NCI-H524 (cell line): ENCODE measurements around the gene RPS16.

Experiments used
- DNase-seq, 2 experiments: peaks; one replicate each; lab custom pipeline; 2025; lab: John Stamatoyannopoulos, UW

The RPS16 gene

DNA sequence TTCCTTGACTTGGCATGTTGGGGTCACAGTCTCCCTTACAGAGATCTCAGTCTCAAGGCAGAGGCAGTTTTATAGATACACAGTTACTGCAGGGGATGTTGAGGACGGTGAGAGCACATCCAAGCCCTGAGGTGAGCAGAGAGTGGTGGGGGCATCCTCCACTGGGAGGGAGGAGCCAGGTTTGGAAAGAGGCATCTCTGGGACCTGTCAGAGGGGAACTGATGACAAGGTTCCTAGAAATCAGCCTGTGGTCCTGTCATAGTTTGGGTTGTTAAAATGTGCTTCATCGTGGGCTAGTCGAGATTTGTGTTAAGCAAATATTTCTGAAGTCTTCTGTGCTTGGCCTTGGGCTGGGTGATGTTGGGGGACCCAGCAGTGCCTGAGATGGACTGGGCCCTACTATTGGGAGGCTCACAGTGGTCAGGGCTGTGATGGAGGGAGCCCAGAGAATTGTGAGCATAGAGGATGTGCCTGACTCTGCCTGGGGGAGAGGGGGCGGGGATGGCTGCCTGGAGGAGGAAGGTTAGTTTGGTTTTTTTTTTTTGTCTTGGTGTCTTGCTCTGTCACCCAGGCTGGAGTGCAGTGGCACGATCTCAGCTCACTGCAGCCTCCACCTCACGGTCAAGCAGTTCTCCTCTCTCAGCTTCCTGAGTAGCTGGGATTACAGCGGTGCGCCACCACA, 13.5 kb upstream of the RPS16 start:
- no peak for DNase-seq

DNA sequence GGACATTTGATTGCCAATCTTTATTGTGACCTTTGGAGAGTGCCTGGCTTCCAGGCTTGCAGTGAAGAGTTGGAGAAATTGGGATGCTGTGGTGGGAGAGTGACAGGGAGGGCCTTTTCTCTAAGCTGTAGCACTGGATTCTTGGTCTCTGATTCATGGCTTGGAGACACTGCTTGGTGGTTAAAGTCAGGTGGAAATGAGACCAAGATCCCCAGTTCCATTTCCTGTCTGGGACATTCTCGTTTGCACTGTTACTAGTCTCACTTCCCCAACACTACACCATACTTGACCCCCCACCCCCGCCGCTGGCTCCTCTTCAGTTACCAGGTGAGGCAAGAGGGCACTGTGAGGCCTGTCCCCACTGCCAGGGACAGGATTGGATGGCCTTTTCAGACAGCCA, 12.5 kb upstream of the RPS16 start:
- no peak for DNase-seq

DNA sequence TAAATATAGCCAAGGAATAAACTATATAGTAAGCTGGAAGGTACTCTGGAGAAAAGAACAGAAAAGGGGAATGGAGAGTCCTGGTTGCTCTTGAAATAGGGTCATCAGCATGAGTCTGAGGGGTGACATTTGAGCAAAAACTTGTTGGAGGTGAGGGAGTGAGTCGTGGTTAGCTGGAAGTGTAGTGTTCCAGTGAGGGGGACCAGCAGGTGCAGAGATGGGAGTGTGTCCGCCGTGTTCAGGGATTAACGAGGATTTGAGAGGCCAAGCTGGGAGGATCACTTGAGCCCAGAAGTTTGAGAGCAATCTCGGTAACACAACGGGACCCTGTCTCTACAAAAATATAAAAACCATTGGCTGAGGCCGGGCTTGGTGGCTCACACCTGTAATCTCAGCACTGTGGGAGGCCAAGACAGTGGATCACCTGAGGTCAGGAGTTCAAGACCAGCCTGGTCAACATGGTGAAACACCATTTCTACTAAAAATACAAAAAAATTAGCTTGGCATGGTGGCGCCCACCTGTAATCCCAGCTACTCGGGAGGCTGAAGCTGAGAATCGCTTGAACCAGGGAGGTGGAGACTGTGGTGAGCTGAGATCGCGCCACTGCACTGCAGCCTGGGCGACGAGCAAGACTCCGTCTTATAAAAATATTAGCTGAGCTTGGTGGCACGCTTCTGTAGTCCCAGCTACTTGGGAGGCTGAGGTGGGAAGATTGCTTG, 10.8 kb upstream of the RPS16 start:
- peak; percentile 7 to 35 for DNase-seq

DNA sequence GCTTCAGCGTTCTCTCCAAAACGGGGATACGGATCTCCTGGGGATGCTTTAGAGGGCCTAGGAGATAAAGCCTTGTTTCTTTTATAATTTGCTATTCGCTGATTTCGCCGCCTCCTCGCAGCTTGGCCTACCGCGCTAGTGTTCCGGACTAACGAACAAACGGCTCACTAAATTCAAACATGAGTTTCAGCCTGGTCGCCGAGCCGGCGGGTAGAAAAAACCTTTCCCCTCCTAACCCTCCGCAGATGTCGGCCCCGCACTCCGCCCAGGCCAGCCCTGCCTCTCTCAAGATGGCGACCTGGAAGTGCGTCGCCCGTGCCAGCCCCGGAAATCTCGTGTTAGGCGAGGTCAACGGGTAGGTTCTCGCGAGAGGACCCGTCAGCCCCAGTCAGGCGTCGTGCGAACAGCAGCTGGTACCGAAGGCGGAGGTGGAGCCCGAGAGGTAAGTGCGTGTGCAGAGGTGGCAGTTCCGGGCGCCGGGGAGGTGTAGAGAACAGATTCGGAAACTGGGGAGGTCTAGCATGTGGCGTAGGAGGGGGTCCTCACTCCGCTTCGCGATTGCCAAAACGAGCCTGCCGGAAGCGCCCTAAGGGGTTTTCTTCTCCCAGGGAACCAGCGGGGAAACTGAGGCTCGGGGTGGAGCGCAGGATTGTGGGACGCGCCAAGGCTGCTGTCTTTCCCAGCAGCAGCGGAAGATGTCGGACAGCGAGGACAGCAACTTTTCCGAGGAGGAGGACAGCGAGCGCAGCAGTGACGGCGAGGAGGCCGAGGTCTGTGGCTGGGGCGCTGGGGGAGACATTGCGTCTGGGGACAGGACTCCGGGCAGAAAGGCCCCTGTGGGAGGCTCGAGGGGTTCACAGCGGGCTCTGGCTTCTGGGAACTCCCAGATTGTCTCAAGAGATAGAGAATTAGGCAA, 9.7 kb upstream of the RPS16 start, which contains the start of gene SUPT5H:
Gene SUPT5H (plus strand): TSS at position 387 of the 916 bp plus-strand sequence. CDS start 309 bp downstream, at position 696.
- DNase-seq = peak; percentile 98 to 99

DNA sequence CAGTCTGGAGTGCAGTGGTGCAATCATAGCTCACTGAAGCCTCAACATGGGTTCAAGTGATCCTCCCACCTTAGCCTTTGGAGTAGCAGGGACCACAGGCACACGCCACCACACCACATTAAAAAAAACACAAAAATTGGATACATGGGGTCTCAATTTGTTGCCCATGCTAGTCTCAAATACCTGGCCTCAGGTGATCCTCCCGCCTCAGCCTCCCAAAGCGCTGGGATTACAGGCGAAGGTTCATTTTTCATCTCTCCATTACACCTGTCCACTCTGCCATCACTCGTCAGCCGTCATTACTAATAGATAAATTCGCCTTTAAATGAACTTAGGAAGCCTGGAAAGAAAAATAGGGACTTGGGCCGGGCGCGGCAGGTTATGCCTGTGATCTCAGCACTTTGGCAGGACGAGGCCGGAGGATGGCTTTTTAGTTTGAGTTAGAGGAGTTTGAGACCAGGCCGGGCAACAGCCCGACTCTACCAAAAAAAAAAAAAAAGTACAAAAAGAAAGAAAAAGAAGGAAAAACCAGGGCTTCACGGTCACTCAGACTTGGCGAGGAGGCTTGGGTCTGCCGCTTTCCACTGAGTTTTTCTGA, 8.9 kb upstream of the RPS16 start:
- DNase-seq = no peak

DNA sequence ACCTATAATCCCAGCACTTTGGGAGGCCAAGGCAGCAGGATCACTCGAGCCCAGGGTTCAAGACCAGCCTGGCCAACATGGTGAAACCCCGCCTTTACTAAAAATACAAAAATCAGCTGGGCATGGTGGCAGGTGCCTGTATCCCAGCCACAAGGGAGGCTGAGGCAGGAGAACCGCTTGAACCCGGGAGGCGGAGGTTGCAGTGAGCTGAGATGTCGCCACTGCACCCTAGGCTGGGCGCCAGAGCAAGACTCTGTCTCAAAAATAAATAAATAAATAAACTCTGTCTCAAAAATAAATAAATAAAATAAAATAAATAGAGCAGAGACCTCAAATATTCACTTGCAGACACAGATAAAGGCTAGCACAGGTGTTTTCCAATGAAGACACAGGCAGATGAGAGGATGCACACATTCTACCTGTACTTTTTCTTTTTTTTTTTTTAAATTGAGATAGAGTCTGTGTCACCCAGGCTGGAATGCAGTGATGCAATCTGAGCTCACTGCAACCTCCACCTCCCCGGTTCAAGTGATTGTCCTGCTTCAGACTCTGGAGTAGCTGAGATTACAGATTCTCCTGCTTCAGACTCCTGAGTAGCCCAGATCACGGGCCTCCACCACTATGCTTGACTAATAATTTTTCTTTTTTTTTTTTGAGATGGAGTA, 2.7 kb upstream of the RPS16 start:
- DNase-seq = no peak

DNA sequence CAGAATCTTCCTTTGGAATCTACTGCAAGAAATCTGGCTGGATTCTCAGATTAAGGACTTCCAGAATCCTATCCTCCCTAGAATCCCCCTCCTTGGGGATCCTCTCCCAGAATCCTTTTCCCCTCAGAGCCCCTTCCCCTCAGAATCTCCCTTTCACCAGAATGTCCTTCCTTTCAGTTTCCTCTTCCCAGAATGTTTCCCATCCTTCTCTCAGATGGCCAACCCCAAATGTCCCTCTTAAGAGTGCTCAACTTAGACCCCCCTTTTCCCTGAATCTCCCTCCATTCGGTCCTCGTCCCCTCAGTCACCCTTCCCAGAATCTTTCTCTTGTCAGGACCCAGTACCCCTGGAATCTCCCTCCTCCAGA, 584 bp upstream of the RPS16 start:
- no peak for DNase-seq

DNA sequence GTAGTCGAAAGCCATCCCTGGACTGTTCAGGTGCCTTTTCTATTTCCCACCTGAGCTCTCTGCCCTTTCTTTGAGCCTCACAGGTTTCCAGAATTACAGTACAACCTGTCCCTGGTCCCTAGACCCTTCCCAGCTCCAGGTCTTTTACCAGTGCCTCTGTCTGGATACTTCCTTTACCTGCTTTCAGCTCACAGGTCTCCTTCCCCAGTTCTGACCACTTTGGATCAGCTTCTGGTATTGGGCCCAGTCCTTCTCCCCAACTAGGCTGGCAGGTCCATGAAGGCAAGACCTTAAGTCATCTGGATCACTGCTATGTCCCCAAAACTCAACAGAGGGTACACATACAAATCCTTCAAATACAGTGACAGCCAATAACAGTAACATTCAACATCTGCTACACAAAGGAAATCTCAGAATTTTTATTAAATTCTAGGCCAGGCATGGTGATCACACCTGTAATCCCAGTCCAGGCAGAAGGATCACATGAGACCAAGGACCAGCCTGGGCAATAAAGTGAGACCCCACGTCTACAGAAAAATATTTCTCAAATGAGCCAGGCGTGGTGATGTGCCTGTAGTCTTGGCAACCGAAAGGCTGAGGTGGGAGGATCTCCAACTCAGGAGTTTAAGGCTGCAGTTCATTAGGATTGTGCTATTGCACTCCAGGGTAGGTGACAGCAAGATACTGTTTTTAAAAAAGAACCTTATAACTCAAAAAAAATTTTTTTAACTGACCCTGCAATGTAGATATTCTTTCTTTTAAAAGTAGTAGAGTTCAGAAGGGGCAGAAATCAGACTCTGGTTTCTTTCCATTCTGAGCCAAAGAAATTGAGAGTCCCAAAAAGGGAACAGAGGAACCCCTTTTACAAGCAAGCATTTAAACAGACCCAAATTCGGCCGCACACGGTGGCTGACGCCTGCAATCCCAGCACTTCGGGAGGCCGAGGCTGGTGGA, 1.3 kb downstream of the RPS16 start:
- no peak for DNase-seq

DNA sequence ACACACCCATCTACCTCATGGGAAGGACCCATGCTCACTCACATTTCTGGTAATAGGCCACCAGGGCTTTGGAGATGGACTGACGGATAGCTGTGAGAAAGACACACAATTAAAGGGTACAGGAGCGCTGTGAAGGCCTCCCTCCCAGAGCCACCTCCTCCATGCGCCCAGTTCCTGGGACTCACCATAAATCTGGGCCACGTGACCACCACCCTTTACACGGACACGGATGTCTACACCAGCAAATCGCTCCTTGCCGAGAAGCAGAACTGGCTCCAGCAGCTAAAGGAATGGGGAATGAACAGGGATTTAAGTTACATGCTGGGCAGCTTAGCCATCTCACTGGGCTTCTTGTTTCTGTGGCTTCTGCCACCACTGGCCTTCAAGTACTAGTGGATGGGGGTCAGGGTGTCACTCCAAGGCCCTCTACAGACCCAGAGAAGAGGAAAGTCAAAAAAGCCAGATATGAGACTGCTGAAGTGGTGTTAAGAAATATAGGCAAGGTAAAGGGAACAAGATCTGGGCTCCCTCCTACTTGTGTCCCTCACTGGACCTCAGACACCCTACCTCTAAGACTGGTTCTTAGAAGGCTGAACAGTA, 2.2 kb downstream of the RPS16 start:
- DNase-seq = no peak

DNA sequence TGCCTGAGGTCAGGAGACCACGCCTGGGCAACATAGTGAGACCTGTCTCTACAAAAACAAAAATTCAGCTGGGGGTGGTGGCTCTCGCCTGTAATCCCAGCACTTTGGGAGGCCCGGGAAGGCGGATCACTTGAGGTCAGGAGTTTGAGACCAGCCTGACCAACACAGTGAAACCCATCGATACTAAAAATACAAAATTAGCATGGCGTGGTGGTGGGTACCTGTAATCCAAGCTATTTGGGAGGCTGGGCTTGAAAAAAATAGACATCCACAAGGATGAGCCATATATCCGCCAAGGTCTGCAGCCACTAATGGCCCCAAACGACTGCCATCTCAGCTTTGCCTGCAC, 3.1 kb downstream of the RPS16 start:
- DNase-seq = no peak

DNA sequence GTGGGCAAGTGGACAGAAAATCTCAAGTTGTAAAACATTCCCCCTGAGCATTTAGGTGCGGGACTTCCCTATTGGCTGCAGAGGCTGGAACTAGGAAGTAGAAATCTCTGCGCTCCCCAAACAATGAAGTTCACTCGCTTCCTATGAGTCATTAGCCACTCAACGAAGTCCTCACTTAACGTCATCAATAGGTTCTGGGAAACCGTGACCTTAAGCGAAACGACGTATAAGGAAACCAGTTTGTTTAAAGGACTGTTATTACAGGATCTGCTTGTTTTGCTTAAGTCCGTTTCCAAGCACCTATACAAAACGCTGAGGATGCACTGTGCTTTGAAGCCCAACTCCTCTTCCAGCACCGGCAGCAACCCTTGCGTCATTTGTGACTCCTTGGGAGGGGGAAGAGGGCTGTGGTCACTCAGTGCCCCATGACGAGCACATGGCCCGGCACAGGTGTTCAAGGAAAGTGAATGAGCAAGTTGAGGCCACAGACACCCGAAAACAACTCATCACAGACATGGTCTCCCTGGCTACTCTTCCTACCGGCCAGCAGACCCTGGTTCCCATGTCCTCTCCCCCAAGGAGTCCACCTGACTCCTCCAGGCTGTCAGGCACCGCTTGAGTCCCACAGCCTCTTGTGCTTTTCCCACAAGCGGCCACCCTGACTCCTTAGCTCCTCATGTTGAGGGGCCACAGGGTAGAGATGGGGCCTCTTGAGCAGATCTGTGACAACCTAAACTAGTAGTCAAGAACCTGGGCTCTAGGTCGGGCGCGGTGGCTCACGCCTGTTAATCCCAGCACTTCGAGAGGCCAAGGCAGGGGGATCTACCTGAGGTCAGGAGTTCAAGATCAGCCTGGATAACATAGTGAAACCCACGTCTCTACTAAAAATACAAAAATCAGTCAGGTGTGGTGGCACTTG, 4.8 kb downstream of the RPS16 start:
- no peak for DNase-seq

DNA sequence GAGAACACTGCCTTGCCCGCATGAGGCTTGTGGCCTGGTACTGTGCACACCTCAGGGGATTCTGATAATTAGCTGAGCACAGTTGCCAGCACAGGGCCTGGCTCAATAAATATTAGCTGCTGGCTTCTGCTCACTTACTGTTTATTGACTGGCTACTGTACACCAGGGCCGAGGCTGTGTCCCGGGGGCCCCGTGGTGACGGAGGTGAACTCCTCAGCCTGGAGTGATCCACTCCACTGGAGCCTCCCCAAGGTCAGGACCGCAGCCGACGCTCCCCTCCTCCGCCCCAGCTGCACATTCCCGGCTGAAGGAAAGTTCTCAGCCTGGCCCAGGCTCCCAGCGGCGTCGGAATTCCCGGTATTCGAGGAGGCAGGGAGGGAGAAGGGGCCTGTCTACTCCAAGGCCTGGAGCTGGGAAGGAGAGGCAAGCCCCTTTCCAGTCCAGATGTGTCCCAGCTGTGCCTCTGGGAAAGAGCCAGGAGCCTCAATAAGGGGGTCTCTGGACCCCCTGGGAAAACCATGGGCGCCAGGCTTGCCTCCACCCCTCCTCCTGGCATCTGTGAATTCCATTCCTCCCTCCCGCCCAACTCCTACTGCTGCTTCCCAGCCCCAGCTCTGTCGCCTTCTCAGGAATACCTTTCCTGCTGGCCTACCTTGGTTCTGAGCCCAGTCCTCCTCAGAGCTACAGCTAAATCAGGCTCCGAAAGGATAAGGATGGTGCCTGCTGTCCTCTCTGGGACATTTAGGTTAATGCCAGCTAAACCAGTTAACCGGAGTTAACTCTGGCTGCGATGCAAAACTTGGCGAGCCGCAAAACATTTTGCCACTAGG, 7.3 kb downstream of the RPS16 start:
- no peak for DNase-seq

DNA sequence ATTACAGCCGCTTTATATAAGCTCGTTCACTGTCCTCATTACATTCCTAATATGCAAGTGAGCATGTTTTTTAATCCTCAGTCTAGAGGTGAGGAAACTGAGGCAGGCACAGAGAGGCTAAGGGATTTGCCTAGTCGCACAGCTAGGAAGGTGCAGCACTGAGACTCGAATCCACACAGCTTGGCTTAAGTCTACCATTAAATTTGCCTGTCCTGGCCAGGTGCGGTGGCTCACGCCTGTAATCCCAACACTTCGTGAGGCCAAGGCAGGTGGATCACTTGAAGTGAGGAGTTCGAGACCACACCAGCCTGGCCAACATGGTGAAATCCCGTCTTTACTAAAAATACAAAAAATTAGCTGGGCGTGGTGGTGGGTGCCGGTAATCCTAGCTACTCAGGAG, 8.0 kb downstream of the RPS16 start:
- no peak for DNase-seq

DNA sequence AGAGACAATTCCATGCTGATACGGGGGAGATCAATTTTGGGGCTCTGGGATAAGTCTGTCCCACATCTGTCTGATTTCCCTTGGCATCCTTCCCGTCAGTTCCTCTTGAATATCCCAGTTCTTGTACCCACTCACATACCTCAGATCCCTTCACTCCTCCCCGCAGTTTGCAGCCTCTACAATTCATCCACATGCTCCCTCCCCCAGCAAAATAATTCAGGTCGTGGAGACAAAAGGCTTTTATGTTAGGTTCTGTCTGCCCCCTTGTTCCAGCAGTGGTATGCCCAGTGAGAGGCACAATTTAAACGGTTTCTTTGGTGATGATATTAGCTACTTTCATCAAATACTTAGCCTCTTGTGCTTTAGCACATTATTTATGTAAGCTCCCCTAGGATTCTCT, 9.6 kb downstream of the RPS16 start:
- no peak for DNase-seq

DNA sequence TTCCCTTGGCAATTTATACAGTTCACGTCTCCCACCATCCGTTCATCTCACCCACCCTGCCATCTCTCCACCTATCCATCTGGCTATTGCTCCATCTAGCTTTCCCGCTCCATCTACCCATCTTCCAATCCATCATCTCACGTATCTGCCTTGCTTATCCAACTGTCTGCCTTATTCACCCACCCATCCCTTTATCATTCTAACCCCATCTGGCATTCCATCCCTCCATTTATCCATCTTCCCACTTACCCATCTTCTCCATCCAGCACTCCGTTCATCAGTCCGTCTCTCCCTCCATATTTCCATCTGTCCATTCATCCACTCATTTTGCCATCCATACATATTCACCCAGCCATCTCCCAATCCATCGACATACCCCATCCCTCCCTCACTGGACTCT, 10.0 kb downstream of the RPS16 start:
- no peak for DNase-seq

DNA sequence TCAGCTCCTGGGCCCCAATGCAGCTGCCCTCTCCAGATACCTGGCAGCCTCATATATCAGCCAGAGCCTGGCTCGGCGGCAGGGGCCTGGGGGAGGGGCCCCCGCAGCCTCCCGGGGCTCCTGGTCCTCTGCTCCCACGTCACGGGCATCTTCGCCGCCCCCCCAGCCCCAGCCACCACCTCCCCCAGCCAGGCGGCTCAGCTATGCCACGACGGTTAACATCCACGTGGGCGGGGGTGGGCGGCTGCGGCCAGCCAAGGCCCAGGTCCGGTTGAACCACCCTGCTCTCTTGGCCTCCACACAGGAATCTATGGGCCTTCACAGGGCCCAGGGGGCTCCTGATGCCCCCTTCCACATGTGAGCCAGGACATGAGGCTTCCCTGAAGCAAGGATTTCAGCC, 10.8 kb downstream of the RPS16 start:
- DNase-seq = no peak

DNA sequence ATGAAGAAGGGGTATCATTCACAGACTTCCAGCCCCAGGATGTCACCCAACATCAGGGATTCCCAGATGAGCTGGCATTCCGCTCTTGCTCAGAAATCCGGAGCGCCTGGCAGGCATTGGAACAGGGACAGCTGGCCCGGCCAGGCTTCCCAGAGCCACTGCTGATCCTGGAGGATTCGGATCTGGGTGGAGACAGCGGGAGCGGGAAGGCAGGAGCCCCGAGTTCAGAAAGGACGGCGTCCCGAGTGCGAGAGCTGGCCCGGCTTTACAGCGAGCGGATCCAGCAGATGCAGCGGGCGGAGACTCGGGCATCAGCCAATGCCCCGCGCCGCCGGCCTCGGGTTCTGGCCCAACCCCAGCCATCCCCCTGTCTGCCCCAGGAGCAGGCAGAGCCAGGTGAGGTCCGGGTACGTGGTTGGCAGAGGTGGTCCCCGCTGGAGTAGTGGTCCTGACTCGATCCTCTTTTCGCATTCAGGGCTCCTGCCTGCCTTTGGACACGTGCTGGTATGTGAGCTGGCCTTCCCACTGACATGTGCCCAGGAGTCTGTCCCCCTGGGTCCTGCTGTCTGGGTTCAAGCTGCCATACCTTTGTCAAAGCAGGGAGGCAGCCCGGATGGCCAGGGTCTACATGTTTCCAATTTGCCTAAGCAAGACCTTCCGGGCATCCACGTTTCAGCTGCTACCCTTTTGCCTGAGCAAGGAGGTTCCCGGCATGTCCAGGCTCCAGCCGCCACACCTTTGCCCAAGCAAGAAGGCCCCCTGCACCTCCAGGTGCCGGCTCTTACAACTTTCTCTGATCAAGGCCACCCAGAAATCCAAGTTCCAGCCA, 12.3 kb downstream of the RPS16 start:
- DNase-seq = no peak
